Common myeloid progenitor, CD34-positive (primary cell): Measurements from ENCODE around the gene CYFIP2.

Source experiments
- CTCF ChIA-PET: fragments of 350-600 bp; sonication (Branson Sonifier 250); formaldehyde crosslinking; loops from one replicate; lab custom pipeline; 2021; ENCODE audit warnings: antibody characterized with exemption; lab: Charles Lee
- POLR2A ChIA-PET: fragments of 350-600 bp; sonication (Branson Sonifier 250); formaldehyde crosslinking; loops from one replicate; lab custom pipeline; 2021; ENCODE audit warnings: antibody characterized with exemption; lab: Charles Lee
- DNase-seq, 3 donors: peaks; one replicate each; pipeline versions ENCODE4 v3.0.0 to v3.0.0-alpha.2; 2013
- H3K27ac ChIP-seq, 2 experiments: 1 replicate in 1 of 2; 2 replicates in 1 of 2; pipeline ENCODE4 v1.7.0; 2013; ENCODE audit warnings: inconsistent platforms in 2 of 2, low read length in 2 of 2, mild to moderate bottlenecking in 2 of 2, low read depth in 1 of 2, moderate library complexity in 1 of 2; ENCODE audit not compliant: severe bottlenecking in 2 of 2, insufficient read depth in 1 of 2, poor library complexity in 1 of 2
- H3K27me3 ChIP-seq, 5 experiments: replicated peaks in 2 of 5; 1 replicate in 3 of 5; 2 replicates in 2 of 5; pipeline versions ENCODE4 v1.6.1 to v1.7.0; 2013; ENCODE audit warnings: low read length in 4 of 5, mild to moderate bottlenecking in 2 of 5, moderate library complexity in 2 of 5, inconsistent platforms in 1 of 5; ENCODE audit not compliant: insufficient read depth in 5 of 5, control insufficient read depth in 4 of 5
- H3K36me3 ChIP-seq, 4 experiments: 1 replicate in 2 of 4; 2 replicates in 2 of 4; pipeline versions ENCODE4 v1.6.1 to v1.7.0; 2013; ENCODE audit warnings: low read length in 3 of 4, control low read depth in 1 of 4, mild to moderate bottlenecking in 1 of 4; ENCODE audit not compliant: control insufficient read depth in 4 of 4, insufficient read depth in 4 of 4
- H3K4me1 ChIP-seq, 4 experiments: 1 replicate in 3 of 4; 2 replicates in 1 of 4; pipeline versions ENCODE4 v1.6.1 to v1.7.1; 2013; ENCODE audit warnings: low read length in 3 of 4, mild to moderate bottlenecking in 3 of 4, control low read depth in 1 of 4, inconsistent platforms in 1 of 4, moderate library complexity in 1 of 4; ENCODE audit not compliant: control insufficient read depth in 4 of 4, insufficient read depth in 4 of 4; ENCODE audit errors: control extremely low read depth in 1 of 4
- H3K4me3 ChIP-seq, 7 experiments: 1 replicate in 4 of 7; 2 replicates in 3 of 7; pipeline versions ENCODE4 v1.5.1 to v1.7.0; 2013; ENCODE audit warnings: mild to moderate bottlenecking in 7 of 7, low read length in 6 of 7, moderate library complexity in 6 of 7, inconsistent platforms in 2 of 7, low read depth in 2 of 7, control low read depth in 1 of 7; ENCODE audit not compliant: insufficient read depth in 4 of 7, control insufficient read depth in 1 of 7; ENCODE audit errors: extremely low read depth in 1 of 7
- H3K9me3 ChIP-seq, 5 experiments: 1 replicate in 4 of 5; 2 replicates in 1 of 5; pipeline versions ENCODE4 v1.6.1 to v1.7.1; 2013; ENCODE audit warnings: low read length in 4 of 5, mild to moderate bottlenecking in 2 of 5, inconsistent platforms in 1 of 5, low read depth in 1 of 5, moderate library complexity in 1 of 5; ENCODE audit not compliant: control insufficient read depth in 4 of 5, insufficient read depth in 2 of 5; ENCODE audit errors: control extremely low read depth in 1 of 5
- WGBS: methylation state at CpG from one replicate; pipeline ENCODE4 v1.1.5; 2013; ENCODE audit not compliant: insufficient coverage; 5-methylcytosine and 5-hydroxymethylcytosine counted together

Gene CYFIP2

GRCh38 chr5:157350939-157351801, 85.2 kb downstream of the CYFIP2 start:
- WGBS, result 96% methylated on average over 6 of the region's 7 CpGs
- no peak overlapping the region for H3K4me3 ChIP-seq
- H3K27me3 ChIP-seq, result no peaks in the 10 kb centered on the region
- ChIA-PET CTCF (interaction anchor here (1.0 to 6.7 kb wide), 3 partner anchors 7 to 14 kb away, joined by 3 to 61 read pairs (median 6); a partner anchor contains a TSS), POLR2A (no interaction called here)
- peaks cover 20 to 60% (median 38%) of the 10 kb centered on the region in 4 experiments for H3K36me3 ChIP-seq
- H3K9me3 ChIP-seq, result no peaks in the 10 kb centered on the region
- no peak for DNase-seq
- no peaks in the 10 kb centered on the region for H3K4me1 ChIP-seq
- H3K27ac ChIP-seq, result no peak overlapping the region

GRCh38 chr5:157351802-157352092, 85.8 kb downstream of the CYFIP2 start:
- Histone ChIP-seq H3K4me1 (no peaks in the 10 kb centered on the region), H3K27ac (no peak overlapping the region), H3K27me3 (no peaks in the 10 kb centered on the region), H3K4me3 (no peak overlapping the region), H3K36me3 (peaks cover 20 to 60% (median 37%) of the 10 kb centered on the region in 4 experiments), H3K9me3 (no peaks in the 10 kb centered on the region)
- 100% methylated on average over 1 of the region's 1 CpG for WGBS
- DNase-seq, result no peak
- ChIA-PET CTCF (interaction anchor here (1.0 to 6.7 kb wide), 3 partner anchors 7 to 14 kb away, joined by 3 to 61 read pairs (median 6); a partner anchor contains a TSS), POLR2A (no interaction called here)

- 97% methylated on average over 12 of the region's 12 CpGs for WGBS
- H3K4me1 ChIP-seq, result no peaks in the 10 kb centered on the region
- CTCF ChIA-PET, result interaction anchor here (1.4 to 6.7 kb wide), 2 partner anchors 8 to 9 kb away, joined by 5 to 61 read pairs; a partner anchor contains a TSS
- no peak for DNase-seq
- no peak overlapping the region for H3K4me3 ChIP-seq
- H3K27me3 ChIP-seq, result no peaks in the 10 kb centered on the region
- H3K36me3 ChIP-seq, result peaks cover 16 to 54% (median 34%) of the 10 kb centered on the region in 4 experiments
- H3K9me3 ChIP-seq, result no peaks in the 10 kb centered on the region
- POLR2A ChIA-PET, result no interaction called here
- H3K27ac ChIP-seq, result no peak overlapping the region
Measured at GRCh38 chr5:157352756-157353340, 86.9 kb downstream of the CYFIP2 start.

GRCh38 chr5:157354800-157355199, 88.9 kb downstream of the CYFIP2 start:
- H3K27me3 ChIP-seq, result no peaks in the 10 kb centered on the region
- no peak for DNase-seq
- ChIA-PET CTCF (interaction anchor here (1.2 to 6.7 kb wide), 4 partner anchors 10 to 41 kb away, joined by 3 to 61 read pairs (median 4); a partner anchor contains a TSS), POLR2A (no interaction called here)
- no peaks in the 10 kb centered on the region for H3K9me3 ChIP-seq
- H3K4me1 ChIP-seq, result peaks cover 0 to under 1% (median 0%) of the 10 kb centered on the region in 4 experiments
- WGBS, result 76% methylated on average over 4 of the region's 5 CpGs
- peaks cover 21 to 72% (median 41%) of the 10 kb centered on the region in 4 experiments for H3K36me3 ChIP-seq
- no peak overlapping the region for H3K4me3 ChIP-seq
- H3K27ac ChIP-seq, result no peak overlapping the region

- no peaks in the 10 kb centered on the region for H3K9me3 ChIP-seq
- H3K4me1 ChIP-seq, result peaks cover 4 to 18% (median 10%) of the 10 kb centered on the region in 4 experiments
- POLR2A ChIA-PET, result no interaction called here
- H3K4me3 ChIP-seq, result no peak overlapping the region
- peaks cover 21 to 86% (median 44%) of the 10 kb centered on the region in 4 experiments for H3K36me3 ChIP-seq
- H3K27ac ChIP-seq, result no peak overlapping the region
- CTCF ChIA-PET, result interaction anchor here (1.0 to 6.7 kb wide), 2 partner anchors 12 to 115 kb away, joined by 3 to 61 read pairs; a partner anchor contains a TSS
- H3K27me3 ChIP-seq, result no peaks in the 10 kb centered on the region
- DNase-seq, result no peak
- 100% methylated on average over 3 of the region's 3 CpGs for WGBS
Measured at GRCh38 chr5:157356576-157356975, 90.7 kb downstream of the CYFIP2 start.

- Histone ChIP-seq H3K27ac (no peak overlapping the region), H3K9me3 (no peaks in the 10 kb centered on the region), H3K4me3 (no peak overlapping the region), H3K36me3 (peaks cover 13 to 86% (median 38%) of the 10 kb centered on the region in 4 experiments), H3K27me3 (no peaks in the 10 kb centered on the region), H3K4me1 (peaks cover 4 to 27% (median 14%) of the 10 kb centered on the region in 4 experiments)
- ChIA-PET CTCF (interaction anchor here (6.9 kb wide), 1 partner anchor 13 kb away, joined by 54 read pairs; a partner anchor contains a TSS), POLR2A (no interaction called here)
- 73% methylated on average over 5 of the region's 6 CpGs for WGBS
- DNase-seq, result no peak
Measured at GRCh38 chr5:157357823-157358222, 91.9 kb downstream of the CYFIP2 start.
